NCI-H2171 treated with DMSO at 0.1 percent for 48 hours (cell line): ENCODE measurements around the gene MAPT.
"Not testable (repeated sequence)": the region's sequence is repeated elsewhere in the genome, so short reads cannot be mapped to it uniquely, and the experiment has no call there.

Experiments
- DNase-seq: peaks from one replicate; lab custom pipeline; 2025; lab: John Stamatoyannopoulos, UW

MAPT gene

DNA sequence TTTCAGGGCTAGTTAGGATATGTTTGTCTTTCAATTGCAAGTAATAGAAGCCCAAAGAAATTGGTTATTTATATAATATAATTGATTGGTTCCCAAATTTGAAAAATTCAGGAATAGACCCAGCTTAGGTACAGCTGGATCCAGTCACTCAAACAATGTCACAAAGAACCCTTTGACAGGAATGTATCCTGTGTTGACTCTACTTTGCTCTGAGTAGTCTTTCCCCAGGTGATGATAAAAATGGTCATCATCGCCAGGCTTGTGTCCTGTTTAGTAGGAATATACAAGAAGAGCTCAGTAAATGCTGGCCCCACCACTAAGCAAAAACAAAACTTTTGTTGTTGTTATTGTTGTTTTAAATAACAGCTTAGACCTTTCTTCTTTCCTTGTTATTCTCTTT lies 35.0 kb downstream of the MAPT start:
- DNase-seq: no peak

DNA sequence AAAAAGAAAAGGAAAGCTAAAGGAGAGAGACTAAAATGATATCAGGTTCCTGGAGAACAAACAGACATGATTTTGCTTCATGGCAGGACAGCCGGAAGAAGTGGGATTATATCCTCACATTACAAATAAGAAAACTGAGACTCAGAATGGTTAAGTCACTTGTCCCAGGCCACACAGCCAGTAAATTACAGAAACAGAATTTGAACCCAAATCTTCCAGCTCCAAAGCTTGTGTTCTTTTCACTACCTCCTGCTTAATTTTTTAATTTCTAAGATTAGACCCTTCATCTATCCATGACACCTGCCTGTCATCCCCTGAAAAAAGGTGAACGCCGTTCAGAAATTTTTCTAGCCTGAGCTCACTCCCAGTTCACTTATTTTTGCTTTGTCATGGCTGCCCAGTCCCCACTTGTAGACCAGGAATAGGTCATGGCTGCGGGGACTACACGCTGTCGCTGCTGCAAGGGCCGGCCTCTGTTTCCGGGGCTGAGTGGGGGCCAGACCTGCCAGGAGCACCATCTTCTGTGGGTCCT lies 36.1 kb downstream of the MAPT start:
- DNase-seq: no peak

DNA sequence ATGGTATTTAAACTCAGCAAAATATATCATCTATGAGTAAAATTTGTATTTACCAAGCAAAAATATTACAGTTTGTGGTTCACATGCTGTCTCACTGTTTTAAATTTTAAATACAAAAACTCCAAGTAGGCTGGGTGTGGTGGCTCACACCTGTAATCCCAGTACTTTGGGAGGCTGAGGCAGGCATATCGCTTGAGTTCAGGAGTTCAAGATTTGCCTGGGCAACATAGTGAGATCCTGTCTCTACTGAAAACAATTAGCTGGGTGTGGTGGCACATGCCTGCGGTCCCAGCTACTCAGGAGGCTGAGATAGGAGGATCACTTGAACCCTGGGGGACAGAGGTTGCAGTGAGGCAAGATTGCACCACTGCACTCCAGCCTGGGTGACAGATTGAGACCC lies 37.3 kb downstream of the MAPT start:
- no peak for DNase-seq

DNA sequence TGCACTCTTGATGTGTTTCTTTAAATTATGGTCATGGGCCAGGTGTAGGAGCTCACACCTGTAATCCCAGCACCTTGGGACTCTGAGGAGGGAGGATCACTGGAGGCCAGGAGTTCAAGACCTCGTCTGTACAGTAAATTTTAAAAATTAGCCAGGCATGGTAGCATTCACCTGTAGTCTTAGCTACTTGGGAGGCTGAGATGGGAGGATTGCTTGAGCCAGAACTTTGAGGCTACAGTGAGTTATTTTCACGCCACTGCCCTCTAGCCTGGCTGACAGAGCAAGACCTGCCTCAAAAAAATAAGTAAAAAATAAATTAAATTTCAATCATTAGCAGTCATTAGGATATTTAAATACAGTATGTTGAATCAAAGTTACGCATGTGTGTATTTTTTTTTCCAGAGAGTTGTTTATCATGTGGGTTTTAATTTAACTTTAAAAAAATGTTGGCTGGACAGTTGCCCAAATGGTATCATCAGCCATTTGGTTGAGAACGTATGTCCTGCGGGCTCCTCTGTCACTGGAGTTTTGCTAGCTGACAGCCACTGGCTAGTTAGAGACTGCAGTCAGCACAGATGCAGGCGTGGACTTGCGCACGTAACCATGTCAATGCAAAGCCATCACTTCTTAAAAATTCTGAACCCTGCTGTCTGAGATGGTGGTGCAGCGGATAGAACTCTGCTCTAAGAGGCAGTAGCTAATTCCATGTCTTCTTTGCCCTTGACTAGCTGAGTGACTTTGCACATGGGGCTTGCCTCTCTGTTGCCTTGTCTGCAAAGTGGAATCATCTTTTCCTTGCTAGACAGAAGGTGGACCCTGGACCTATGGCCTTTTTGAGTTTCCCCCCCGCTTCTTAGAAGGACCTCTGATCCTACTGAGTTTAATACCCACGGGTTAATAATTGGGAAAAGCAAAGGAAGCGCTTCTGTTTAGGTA lies 40.0 kb downstream of the MAPT start:
- no peak for DNase-seq

DNA sequence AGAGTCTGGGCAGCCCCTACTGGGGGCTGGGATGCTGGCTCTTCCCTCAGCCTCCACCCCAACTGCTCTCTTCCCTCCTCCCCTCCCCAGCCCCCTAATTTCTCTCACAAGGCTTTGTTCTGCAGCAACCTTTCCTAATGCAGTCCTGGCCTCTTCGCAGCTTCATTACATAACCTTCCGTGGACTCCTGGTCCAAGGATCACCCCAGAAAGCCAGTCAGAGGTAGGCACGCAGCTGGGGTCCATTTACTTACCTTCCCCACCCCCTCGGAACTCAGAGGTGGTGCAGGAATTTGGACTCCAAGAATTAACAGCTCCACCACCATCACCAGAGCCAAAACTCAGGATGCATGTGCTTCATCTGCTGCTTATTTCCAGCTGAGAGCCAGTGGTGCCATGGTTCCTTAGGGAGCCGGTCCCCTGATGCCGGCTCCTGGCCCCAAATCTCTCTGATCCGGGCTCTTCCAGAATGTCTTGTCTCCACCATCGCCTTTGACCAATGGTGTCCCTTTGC lies 40.9 kb downstream of the MAPT start:
- DNase-seq: no peak

DNA sequence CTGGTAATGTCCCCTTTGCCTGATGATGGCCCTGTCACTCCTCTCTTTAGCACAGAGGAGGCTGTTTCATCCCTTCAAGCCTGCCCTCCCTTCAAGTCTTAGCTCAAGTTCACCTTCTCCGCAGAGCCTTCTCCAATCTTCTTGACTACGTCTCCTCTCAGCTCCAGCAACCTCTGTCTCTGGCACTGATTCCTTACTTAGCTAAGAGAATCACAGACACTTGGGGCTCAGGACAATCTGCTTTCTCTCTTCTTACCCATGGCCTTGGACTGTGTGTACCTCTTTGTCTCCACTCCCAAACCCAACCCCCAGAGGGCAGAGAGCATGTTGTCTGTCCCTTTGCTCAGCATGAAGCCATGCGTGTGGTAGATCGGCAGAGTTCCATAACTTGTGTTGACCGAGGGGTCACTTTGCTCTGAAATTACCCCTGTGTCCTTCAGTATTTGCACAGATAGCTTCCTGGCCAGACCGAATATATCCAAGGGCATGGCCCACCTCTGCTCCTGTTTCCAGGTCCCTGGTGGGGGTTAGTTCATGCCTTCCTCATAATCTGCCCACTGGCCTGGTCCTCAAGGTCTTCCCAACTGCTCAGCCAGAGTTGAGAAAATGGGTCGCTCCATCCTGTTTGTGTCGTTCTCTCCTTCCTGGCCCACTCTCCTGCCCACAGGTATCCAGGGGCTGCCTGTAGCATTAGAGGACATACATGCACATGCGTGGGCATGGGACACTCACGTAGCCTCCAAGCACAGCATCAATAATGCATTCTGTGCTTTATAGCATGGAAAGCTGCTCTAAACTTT lies 41.6 kb downstream of the MAPT start:
- no peak for DNase-seq

DNA sequence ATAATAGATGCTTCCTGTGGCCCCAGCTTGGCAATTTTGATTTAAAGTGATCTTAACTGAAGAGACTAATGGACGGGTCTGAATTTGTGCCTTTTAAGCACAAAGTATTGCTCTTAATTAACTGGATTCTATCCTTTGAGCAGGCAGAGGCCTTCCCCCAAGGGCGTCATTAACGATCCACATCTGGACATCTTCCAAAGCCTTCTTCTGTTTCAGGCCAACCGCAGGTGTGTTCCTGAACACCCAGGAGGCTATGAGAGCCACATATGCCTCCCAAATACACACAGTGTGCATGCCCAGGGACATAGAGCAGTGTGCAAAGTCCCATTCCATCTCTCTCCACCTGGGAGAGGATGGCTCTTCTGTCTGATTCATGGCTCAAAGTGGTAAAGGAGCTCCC lies 42.3 kb downstream of the MAPT start:
- DNase-seq: peak; percentile 91

DNA sequence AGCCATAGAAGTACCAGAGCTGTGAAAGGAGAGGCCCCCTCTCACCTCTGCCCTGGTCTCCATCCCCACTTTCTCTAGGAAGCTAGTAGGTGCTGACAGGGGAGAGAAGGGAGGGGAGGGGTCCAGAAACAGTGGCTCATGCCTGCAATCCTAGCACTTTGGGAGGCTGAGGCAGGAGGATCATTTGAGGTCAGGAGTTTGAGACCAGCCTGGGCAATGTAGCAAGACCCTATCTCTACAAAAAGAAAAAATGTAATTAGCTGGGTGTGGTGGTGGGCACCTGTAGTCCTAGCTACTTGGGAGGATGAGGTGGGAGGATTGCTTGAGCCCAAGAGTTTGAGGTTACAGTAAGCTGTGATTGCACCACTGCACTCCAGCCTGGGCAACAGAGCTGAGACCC lies 42.8 kb downstream of the MAPT start:
- not testable (repeated sequence) for DNase-seq

DNA sequence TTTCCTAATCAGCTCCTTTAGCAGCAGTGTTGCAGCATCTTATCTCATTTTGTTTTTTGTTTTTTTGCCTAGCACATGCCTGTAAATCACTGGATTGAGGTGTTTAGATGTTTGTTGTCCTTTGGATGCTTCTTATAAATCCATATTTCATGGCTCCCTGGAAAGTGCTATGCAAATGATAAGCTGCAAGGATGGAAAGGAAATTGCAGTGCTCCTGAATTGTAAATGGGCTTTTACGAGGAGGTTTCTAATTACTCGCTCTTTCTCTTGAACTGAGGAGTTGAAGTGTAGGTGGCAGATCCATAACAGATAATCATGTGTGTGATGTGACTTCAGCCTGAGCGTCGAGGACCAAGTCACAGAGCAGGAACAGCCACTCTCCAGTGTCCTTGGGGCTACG lies 45.0 kb downstream of the MAPT start:
- no peak for DNase-seq

DNA sequence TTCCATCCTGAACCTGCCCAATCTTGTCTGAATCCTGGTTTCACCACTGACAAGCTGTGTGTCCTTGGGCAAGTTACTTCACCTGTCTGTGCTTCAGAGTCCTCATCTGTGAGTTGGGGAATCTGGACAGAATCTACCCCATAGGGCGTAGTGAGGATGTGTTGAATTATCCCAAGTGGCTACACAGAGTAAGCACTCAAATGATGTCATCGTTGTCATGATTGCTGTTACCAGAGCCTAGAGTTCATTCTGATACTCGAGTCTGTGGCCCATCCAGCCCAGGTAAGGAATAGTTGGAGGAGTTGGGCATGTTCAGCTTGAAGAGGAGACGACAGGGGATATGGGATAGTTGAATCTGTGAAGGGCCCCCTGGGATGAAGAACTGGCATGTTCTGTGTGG lies 45.9 kb downstream of the MAPT start:
- no peak for DNase-seq

DNA sequence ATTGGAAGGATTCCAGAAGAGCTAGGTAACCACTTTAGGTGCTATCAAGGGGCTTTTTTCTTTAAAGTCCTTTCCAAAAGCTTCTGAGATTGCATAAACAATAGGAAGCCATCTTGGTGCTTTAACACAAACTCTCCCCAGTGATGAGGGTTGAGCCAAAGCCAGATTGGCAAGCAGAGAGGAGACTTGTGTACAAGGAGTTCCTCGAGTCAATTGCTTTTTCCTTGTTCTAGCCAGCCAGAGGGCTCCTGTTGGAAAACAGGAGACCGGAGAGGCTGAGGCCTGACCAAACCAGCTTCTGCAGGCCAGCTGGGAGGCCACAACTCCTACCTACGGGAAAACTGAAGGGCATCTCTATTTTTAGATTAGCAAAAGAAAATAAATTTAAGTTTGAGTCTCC lies 46.5 kb downstream of the MAPT start:
- DNase-seq: no peak

DNA sequence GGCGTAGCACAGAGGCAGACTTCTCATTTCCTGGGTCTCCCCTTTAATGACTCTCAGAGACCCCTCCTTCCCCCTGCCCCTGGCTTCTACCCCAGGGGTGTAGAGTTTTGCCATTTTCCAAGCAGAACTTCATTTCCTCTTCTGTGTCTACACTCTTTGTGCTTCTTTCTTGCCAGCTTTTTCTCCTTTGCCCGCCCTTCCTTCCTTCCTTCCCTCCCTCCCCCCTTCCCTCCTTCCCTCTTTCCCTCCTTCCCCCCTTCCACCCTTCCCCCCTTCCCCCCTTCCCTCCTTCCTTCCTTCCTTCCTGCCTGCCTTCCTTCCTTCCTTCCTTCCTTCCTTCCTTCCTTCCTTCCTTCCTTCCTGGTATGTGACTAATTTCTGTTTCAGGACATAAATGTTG lies 47.0 kb downstream of the MAPT start:
- DNase-seq: no peak

DNA sequence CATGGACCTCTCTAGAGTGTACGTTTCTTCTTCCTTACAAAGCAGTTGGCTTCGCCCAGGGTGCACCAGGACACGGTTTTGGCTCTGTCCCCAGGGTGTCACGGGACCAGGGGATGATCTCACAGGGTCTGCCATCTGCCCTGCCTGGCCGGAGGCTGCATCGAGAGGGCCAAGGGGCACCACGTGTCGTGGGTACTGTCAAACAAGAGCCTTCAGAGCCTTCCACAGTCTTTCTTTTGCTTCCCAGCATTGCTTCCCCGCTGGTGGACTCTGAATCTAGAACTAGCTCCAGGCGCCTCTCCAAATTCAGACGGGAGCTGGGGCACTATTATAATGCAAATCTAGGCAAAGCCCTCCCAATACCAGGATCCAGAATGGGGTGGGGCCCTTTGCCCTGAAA lies 47.9 kb downstream of the MAPT start:
- DNase-seq: peak; percentile 66

DNA sequence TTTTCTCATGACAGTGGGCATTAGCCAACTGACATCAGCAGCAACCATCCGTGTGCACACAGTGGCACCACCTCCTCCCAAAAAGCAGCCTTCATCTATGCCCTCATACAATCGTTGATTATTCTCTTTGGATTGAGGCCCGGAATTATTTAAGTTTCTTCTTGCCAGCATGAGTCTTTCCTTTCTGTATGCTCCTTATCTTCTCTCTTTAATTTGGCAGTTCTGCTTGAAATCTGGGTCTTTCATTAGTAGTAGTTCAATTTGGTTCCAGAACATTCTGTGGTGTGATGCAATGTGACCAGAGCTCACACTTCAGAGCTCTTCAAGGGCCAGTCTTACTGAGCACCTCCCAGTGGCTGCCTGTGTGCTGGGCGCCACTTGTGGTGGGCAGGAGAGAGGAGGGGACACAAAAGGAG lies 52.5 kb downstream of the MAPT start:
- DNase-seq: no peak

DNA sequence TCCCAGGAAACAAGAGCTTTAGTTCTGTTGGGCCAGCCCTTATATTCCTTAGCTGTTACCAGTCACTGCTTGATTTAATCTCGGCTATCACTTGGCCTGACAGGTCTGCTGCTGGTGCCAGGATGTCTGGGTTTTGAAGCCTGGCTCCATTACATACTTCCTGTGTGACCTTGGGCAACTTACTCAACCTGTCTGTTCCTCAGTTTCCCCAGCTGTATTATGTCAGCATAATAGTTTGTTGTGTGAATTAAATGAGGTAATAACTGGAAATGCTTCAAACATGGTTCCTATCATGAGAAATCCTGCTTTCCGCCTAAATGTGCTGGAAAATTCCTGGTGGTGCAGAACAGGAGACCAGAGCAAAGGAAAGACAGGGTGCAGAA lies 54.1 kb downstream of the MAPT start:
- DNase-seq: no peak

DNA sequence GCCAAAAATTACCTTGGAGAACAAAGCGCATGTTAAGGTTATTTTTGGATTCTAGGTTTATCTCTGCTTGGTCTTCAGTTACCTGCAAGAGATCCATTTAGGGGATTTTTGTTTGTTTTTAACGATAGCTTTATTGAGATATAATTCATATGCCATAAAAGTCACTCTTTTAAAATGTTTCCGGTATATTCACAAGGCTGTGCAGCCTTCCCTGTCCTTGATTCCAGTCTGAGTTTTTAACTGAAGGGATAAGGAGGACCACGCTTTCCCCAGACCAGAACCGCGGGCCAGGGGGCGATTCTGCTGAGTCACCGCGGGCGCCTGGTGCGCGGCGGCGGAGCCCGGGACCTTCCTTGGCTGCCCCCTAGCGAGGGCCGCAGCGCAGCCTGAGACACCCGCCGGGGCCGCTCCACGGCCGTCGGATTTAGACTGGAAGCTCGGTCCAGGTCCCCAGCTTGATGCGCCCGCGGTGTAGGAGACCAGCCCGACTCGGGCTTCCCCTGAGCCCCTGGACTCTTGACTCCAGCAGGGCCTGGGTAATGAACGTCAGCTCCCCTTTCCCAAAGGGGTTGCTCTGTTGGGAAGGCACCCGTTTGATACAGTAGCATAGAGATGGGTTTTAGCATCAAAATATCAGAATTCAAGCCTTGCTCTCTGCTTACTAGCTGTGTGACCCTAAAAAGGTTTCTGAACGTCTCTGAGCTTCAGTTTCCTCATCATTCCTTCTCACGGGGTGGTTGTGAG lies 54.7 kb downstream of the MAPT start:
- no peak for DNase-seq

DNA sequence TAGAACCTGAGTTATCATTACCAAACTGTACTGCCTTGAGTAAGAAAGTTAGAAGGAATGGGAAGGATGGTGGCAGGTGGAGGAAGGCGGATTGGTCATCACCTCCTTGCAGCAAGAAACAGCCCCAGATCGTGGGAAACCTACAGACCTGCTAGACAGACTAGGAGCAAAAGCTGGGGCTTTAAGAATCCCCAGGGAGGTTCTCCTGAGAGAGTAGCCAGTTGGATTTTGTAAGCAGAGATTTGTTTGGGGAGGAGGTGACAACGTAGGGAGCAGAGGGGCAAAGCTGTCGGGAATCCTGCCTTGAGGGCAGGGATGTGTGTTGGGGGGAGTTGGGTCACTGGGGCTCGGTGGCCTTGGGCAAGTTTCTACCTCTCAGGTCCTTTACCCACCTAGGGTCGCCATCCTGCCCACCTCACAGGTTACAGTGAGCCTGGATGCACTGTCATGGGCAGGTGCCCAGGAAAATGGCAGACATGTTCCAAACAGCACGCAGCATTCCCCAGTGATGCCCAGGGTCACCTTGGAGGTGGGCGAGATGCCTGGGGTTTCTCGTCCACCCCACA lies 55.5 kb downstream of the MAPT start:
- DNase-seq: no peak

DNA sequence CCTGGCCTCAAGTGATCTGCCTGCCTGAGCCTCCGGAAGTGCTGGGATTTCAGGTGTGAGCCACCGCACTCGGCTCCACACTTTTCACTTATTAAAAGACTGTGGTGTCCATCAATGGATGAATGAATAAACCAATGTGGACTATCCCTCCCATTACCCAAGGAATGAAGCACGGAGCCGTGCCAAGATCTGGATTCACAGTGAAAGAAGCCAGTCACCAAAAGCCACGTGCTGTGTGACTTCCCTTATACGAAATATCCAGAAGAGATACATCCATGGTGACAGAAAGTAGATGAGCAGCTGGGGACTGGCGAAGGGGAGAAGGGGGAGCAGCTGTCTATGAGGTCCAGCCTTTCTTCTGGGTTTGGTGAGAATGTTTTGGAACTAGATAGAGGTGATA lies 56.5 kb downstream of the MAPT start:
- DNase-seq: no peak

DNA sequence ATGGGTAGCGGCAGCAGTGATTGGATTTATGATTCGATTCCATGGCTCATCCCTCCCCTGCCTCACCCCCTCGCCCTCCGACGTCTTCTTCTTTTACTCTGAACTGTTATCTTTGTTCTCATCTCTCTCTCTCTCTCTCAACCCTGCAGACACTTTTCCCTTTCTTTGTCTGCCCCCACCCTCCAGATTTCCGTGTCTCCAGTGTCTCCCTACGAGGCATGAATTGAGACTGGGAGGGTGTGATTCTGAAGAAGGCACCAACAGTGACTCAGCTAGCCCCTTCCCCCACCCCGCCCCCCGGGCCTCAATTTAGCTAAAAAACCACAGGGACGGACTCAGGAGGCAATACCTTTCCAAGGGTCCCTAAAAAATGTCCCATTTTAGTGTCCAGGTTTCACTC lies 57.0 kb downstream of the MAPT start:
- DNase-seq: no peak

DNA sequence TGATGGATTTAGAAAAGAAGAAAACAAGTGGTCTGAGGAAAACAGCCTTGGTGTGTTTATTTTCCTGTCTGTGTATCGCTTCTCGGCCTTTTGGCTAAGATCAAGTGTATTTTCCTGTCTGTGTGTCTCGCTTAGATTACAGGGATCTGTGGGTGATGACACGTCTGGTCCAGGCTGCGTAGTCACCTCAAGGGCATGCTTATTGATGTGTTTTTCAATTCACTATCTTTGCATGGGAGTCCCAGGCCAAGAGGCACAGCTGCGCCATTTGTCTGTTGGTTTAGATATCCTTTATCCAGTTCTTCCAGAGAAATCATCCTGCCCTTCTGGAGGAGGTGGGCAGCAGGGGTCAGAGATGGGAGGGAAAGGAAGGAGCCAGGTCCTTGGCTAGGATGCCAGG lies 57.6 kb downstream of the MAPT start:
- DNase-seq: no peak

DNA sequence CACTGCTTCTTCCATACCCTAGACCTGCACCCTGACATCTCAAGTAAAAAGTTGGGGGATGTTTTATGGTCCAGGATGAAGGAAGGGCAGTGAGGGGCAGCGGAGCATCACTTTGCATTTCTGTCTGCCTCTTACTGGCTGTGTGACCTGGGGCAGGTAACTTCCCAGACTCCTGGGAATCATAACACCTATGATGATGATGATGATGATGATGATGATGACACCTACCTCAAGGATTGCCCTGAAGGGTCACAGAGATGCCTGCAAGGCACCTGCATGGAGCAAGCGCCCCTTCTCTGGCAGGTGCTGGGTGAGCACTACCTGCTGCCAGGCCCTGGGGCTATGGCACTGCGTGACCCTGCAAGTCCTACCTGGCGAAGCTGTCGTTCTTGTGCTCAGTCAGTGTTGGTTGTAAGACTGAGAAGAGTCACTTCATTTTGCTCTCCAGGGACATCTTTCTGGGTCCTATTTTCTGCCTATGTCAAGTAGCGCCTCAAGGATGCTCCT lies 58.5 kb downstream of the MAPT start:
- DNase-seq: no peak

DNA sequence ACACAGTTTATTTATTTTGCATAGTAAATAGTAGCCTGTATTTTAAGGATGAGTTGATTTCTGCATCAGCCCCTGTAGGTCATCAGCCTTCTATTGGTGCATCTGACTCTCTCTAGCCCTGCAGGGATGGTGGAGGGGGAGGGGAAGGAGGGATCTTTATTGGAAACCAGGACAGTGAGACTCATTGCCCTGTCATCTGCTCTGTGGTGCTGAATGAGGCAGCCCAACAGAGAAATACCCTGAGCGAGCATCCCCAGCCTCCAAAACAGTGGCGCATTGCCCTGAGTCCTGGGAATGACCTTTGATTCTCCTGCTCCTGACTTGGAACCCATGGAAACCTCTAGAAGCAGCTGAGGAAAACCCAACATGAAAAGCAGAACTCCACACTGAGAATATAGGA lies 59.2 kb downstream of the MAPT start:
- DNase-seq: no peak
